GM21528 (cell line): ENCODE data around the gene PPARA.

ENCODE experiments used
- ATAC-seq: cut with Tn5 transposase; IDR thresholded peaks from one replicate; pipeline ENCODE4 v1.9.1; 2021; ENCODE audit warnings: mild to moderate bottlenecking, moderate library complexity; ENCODE audit not compliant: unreplicated experiment, low FRiP score

Gene PPARA

DNA sequence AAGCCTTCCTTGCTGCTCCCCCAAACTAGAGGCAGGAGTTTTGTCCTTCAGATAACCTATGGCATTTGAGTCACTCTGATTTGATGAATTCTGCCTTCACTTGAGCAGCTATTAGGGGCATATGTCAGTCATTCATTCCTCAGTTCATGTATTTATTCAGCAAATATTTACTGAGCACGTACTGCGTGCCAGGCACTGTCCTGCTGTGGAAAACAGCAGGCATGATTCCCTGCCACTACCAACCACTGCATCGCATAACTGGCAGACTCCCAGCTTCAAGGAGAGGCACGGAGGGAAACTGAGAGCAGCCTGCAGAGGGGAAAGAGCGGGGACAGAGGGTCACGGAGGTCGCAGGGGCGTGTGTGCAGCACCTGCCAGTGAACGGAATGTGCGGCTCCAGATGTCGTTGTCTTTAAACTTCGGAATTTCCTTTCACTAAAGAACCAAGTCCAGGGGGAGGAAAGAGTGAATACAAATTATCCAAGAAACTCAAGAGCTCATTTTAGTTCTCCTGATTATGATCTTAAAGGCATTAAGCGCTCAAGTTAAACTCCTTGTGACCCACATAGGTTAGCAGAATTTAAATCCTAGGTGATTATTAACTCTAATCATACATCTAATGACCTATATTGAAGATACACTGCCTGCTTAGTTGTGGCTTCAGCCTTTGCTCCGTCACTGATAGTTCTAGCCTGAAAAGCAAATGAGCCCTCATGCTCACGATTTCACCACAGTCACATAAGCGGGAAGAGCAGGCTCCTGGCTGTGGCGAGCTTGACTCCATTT, 12.6 kb downstream of the PPARA start:
- ATAC-seq: no peak

DNA sequence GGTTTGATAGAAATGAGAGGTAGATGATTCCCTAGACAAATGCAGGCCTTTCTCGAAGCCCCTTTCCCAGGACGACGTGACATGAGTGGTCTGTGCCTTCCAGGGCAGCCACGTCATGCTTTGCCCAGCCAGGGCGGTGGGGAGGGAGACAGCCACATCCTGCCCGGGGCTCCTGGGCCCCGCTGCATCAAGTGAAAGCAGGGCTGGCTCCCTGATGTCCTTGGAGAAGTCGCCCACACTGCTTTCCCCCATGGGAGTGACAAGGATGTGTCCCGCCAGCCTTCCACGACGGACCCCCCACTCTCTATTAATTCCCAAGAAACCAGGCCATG, 13.2 kb downstream of the PPARA start:
- ATAC-seq: no peak

DNA sequence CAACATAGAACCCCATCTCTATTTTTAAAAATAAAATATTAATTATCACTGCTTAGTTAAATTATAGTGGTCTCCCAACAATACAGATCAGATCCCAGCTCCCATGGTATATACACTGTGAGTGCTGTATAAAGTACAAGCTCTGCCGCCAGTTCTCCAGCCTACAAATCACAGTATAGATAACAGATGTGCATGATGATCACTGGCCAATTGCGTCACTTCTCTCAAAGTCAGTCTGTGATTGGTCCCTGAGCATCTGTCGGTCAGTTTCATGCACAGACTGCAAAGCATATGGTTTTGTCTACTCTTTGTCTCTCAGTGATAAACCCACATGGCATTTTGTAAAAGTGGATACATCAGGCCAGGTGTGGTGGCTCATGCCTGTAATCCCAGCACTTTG, 15.7 kb downstream of the PPARA start:
- no peak for ATAC-seq

DNA sequence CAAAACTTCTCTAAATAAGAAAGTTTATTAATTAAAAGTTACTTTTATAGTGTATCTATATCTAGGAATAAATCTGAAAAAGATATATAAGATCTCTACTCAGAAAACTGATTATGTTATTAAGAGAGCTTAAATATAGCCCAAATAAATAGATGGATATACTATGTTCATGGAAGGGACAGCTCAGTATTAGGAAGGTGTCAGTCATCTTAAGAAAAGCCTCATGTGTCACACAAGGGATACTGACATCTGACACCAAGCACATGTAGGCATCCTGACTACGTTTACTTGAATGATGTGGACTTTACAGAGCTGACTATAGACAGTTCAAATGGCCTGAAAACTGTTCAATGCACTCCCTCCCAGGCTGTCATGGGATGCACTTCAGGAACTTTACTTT, 19.3 kb downstream of the PPARA start:
- no peak for ATAC-seq

DNA sequence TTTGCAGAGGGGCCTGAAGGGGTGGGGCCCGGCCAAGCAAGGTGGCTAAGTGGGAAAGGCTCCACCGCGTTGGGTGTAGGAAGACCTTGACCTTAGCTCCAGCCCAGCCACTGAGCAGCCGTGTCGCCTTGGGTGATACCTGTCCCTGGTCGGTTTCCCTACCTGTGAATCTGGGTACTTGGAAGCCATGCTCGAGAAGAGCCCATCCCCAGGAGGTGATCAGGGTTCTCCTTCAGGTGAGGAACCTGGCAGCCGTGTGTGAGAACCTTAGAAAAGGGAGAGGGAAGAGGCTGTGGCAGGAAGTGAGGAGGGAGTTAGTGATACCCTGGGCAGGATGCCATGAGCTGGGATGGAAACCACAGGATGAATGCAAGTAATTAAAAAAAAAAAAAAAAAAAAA, 21.6 kb downstream of the PPARA start:
- no peak for ATAC-seq

DNA sequence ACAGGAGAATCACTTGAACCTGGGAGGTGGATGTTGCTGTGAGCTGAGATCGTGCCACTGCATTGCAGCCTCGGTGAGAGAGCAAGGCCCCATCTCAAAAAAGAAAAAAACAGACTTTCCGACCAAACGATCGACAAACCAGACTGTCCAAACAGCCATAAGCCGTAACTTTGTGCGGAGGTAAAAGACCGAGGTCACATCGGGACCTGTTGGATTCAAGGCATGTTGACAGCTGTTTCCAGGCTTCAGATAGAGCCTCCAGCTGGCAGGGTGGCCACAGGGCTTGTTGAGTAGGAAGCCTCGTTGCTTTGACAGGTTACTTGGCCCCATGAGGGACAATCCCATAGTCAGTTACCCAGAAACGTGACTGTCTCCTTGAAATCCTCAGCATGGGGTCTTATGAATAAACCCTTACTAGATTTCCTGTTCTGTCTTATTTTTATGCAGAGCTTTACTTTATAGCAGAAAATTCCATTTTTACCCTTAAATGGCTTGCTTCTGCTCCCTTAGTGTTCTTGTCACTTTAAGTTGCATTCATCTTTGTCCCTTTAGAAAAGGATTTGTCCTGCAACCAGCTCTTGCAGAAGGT, 22.3 kb downstream of the PPARA start:
- ATAC-seq: no peak

DNA sequence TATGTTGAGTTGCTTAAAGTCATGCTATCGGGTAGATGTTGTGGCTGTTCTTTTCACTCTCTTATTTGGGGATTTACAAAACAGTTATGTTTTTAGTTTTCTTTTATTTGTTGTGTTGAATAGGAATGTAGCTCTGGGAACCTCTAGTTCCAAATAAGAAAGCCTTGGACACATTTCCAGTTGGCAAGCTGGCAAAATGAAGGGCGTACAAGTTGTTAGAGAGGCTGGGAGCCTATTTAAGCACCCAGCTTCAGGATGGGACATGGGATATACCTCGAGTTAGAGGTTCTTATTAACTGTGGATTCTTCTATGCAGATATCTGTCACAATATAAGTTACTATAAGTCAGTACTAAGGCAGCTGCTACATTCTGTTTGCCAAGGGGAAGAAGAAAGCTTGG, 22.8 kb downstream of the PPARA start:
- no peak for ATAC-seq

DNA sequence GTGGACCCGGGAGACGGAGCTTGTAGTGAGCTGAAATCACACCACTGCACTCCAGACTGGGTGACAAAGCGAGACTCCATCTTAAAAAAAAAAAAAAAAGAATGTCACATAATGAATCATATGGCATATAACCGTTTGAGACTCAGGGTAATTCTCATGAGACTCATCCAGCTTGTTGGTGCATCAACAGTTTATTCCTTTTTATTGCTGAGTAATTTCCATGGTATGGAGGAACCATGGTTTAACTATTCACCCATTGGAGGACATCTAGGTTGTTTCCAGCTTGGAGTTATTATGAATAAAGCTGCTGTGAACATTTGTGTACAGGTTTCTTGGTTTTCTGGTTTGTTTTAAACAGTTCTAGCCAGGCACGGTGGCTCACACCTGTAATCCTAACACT, 25.3 kb downstream of the PPARA start:
- ATAC-seq: no peak

DNA sequence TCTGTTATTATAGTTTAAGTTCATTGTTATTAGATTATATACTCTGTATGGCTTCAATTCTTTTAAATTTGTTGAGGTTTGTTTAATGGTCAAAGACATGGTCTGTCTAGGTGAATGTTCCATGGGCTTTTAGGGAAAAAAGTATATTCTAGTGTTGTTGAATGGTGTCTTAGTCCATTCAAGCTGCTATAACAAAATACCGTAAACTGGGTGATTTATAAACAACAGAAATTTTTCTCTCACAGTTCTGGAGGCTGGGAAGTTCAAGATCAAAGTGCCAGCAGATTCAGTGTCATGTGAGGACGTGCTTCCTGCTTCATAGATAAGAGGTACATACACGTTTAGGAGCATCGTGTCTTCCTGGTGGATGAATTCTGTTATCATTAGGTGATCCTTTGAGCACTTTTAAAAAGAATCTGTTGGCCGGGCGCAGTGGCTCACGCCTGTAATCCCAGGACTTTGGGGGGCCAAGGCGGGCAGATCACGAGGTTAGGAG, 26.2 kb downstream of the PPARA start:
- ATAC-seq: no peak

DNA sequence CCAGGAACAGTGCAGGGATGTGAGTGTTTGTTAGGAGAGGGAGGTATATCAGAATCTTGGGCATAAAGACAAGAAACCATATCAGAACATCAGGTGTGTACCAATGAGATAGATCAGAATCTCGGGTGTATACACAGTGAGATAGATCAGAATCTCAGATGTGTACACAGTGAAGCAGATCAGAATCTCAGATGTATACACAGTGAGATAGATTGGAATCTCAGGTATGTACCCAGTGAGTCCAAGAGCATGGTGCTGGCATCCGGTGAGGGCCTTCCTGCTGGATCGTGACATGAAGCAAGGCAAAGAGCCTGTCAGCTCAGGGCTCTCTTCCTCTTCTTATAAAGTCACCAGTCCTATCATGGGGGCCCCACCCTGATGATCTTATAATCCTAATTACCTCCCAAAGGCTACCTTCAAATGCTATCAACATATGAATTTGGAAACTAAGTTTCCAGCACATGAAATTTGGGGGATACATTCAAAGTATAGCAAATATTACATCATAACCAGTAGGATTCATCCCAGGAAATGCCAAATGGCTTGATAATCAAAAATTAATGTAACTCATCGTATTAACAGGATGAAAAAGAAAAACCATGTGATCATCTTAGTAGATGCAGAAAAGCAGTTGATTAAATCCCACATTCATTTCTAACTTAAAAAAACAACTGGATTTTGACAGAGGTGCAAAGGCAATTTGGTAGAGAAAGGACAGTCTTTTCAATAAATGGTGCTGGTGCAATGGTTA, 28.6 kb downstream of the PPARA start:
- no peak for ATAC-seq

DNA sequence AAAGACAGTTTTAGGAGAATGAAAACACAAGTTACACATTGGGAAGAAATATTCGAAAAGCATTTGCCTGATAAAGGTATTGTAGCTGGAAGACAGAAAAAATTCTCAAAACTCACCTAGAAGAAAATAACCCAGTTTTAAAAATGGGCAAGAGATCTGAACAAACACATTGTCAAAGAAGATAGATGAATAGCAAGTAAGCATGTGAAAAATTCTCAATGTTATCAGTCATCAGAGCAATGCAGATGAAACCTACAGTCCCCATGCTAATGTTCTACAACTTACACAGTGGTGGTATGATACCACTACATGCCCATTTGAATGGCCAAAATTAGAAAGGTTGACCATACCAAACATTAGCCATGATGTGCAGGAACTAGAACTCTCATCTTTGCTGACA, 29.4 kb downstream of the PPARA start:
- no peak for ATAC-seq

DNA sequence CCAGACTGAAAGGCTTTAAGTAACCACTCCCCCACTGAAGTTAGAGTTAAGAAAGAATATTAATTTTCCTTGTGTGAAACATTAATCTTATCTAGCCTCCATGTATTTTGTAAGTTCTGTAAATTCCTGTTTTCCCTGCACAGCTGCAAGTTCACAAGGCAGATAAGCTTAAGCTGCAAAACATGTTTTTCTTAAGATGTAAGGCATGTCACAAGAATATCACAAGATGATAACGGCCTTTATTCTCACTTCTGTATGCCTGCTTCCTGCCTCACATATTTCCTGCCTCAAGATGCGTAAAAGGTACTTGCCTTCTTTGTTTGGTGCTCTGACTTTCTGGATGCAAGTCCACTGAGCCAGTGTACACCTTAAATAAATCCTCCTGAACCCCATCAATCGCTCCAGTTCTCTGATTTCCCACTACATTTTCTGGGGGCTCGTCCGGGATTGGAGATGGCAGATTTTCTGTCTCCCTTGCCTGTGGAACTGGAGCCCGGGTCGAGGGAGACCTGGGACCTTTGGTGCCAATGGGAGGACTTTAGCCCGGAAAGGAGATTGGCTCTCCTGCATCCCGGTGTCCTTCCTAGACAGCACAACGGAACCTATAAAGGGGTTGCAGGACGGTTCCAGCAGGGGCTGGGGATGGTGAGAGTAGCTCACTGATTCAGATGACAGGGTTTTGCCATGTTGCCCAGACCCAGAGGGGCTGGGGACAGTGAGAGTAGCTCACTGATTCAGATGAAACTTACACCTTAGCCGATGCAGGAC, 30.2 kb downstream of the PPARA start:
- no peak for ATAC-seq

DNA sequence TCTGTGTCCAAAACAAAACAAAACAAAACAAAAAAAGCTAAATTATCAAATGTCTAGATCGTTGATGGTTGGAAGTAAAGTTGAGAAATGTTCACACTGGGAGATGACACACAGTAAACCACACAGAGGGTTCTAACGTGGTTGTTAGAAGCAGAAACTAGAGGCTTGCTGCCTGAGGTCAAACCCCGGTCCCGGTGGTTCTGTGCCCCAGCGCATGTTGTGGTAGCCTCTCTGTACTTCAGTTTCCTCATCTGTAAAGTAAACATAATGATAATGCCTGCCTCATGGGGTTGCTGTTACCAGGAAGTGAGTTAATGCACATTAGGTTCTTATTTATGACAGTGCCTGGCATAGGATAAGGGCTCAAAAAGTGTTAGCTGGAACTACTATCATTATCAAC, 33.4 kb downstream of the PPARA start:
- ATAC-seq: no peak

DNA sequence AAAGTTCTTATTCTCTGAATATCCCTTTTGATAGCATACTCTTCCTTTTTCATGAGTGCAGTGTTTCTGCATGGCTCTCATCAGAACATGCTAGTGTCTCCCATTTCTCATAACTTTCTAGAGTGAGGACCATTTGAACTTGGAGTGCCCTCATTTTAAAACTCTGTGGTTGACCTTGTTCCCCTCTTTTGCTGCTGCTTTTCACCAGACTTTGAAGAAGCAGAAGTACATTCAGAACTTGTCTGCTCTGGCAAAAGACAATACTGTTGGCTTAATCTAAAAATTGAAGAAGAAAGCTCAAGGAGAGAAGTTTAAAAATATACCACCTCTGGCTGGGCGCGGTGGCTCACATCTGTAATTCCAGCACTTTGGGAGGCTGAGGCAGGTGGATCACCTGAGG, 35.0 kb downstream of the PPARA start:
- no peak for ATAC-seq

DNA sequence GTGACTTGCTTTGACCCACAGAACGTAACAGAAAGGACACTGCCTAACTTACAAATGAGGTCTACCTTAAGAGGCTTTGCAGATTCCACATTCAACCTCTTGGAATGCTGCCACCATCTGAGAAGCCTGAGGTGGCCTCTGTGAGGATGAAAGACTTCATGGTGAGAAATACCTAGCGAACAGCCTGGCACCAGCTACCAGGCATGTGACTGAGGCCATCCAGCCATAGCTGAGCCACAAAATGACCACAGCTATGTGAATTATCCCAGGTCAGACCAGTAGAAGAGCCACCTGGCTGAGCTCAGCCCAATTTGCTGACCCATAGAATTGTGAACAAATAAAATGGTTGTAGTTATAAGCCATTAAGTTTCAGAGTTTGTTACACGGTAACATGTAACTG, 37.5 kb downstream of the PPARA start:
- no peak for ATAC-seq

DNA sequence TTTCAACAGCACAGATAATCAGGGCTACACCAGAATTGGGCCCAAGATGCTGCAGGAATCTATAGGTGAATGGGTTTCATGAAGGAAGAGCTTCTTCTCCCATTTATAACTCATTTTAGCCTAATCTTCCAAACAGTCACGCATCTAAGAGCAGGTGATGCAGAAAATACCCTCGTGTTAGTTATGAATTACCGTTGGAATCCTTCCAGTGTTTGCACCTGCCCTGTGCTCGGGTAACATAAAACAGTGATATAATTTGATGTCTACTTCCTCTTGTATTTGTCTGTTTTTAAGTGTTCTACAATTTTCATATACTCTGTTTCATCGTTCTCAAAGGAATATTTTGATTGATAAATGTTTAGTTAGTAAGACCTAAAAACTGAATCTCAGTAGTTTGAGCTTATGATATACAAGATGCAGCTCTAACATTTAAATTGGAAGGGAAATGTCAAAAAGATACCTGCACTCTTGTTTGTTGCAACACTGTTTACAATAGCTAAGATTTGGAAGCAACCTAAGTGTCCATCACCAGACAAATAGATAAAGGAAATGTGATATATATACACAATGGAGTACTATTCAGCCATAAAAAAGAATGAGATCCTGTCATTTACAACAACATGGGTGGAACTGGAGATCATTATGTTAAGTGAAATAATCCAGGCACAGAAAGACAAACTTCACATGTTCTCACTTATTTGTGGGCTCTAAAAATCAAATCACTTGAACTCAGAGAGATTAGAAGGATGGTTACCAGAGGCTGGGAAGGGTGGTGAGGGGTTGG, 42.1 kb downstream of the PPARA start:
- ATAC-seq: no peak

DNA sequence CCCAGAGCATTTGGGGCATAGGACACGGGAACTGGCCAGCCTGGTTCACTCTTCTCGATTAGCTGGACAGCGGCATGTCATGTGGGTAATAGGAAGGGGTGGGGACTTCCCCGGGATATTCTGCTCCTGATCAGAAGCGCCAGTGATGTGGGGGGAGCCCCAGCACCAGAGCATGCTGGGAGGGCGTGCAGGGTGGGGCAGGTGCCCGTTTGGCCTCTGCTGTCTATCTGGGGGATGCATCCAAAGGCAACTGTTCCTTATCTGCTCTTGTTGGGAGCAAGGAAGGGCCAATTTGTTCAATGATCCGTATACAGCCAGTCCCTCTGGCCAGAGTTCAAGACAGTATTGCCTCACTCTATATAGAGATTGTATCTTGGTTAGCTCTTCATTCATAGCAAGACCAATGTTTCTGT, 43.6 kb downstream of the PPARA start:
- ATAC-seq: no peak

DNA sequence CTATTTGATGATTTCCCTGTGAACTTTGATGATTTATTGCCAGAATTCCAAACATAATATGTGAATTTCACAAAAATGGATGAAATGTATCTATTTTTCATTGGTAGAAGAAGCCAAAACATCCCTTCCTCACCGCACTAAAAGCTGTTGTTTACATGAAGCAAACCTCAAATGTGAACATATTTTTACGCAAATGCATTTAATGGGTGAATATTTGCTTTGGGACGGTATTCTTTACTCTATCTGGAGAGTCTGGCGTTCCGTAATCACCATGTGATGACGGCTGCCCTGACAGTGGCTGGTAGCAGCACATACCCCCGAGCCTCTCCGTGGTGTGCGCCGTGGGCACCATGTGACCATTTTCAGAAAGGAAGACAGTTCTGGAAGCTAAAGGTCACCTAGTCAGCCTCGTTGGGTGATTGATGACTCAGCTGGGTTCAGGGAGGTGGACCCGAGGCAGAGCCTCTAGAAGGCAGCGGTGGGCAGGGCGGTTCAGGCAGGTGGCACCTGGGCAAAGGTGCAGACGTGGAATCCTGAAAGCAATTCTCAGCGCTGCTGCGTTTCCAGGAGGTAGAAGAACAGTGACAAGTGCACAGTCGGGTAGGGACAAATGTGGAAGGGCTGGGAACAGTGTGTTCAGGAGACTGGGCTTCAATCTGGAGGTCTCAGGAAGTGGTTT, 45.3 kb downstream of the PPARA start:
- ATAC-seq: no peak

DNA sequence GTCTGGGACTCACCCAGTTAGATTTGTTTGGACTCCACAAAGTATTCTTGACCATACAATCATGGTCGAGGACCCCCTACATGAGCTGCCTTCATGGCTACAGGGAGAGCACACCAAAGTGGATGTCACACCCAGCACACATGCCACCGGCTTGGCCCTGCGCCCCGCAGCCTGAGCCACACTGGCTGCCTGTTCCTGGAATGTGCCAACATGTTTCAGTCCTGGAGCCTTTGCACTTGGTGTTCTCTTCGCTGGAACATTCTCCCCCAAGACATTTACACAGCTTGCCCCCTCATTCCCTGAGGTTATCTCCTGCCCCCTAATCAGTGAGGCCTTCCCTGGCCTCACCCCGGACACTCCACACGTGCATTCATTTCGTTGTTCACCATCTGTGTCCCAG, 46.0 kb downstream of the PPARA start:
- ATAC-seq: no peak

DNA sequence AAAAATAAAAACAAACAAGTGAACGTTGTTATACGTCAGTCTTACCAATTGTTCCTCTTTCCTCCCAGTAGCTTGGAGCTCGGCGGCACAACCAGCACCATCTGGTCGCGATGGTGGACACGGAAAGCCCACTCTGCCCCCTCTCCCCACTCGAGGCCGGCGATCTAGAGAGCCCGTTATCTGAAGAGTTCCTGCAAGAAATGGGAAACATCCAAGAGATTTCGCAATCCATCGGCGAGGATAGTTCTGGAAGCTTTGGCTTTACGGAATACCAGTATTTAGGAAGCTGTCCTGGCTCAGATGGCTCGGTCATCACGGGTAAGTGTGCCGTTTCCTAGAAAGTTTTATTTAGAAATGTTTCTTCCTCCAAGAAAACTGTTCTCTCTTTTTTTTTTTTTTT, 47.9 kb downstream of the PPARA start:
- no peak for ATAC-seq
